GF-D8 (cell line): ENCODE data around the gene CDH19.

Experiments used
- DNase-seq: peaks from one replicate; lab custom pipeline; 2025; lab: John Stamatoyannopoulos, UW

Gene CDH19, protein sequence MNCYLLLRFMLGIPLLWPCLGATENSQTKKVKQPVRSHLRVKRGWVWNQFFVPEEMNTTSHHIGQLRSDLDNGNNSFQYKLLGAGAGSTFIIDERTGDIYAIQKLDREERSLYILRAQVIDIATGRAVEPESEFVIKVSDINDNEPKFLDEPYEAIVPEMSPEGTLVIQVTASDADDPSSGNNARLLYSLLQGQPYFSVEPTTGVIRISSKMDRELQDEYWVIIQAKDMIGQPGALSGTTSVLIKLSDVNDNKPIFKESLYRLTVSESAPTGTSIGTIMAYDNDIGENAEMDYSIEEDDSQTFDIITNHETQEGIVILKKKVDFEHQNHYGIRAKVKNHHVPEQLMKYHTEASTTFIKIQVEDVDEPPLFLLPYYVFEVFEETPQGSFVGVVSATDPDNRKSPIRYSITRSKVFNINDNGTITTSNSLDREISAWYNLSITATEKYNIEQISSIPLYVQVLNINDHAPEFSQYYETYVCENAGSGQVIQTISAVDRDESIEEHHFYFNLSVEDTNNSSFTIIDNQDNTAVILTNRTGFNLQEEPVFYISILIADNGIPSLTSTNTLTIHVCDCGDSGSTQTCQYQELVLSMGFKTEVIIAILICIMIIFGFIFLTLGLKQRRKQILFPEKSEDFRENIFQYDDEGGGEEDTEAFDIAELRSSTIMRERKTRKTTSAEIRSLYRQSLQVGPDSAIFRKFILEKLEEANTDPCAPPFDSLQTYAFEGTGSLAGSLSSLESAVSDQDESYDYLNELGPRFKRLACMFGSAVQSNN

DNA sequence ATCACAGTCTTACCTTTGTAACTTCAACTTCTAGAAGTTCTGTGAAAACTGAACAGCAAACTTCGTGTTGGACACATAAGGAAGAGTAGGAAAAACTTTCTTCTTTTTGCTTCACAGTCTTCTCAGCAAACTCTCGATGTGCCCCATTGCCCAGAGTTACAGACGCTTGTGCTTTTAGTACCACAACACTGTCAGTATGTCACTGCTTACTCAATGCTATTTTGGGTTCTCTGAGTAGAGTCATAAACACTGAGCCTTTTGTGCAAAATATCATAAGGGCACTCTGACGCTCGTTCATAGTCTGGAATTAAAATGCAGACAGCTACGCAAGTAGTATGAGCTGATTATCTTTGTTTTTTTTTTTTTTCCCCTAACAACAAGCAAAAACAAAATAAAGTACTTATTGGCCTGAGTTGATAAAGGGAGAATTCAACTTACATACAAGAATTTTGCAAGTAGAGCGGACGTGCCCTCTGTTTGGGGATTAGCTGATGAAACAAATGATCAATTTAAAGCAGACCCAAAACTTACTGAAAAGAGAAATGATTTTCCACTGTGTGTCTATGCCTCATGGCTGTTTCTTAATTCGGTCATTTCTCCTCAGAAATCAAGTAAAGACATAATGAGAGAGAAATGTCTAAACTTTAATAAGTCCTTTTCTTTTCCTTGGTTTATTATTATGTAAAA lies at the start of gene CDH19:
Gene CDH19, minus strand, starts transcription at position 150 of the 687 bp plus-strand sequence. CDS start 31,886 bp downstream, outside the sequence.
- no peak for DNase-seq

DNA sequence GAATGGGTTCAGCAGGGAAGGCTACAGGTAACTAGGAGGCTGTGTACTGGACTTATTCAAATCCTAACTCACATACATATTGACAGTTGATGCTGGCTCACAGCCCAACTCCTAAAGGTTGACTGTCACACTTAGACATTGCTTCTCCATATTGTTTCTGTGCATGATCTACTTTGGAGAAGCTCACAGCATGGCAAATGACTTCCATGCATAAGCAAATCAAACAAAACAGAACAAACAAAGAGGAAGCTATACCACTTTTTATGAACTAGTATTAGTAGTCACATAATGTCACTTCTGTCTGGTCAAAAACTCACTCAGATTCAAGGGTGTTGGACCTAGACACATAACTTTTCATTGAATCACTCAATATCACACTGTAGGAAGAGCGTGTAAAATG lies 43.8 kb upstream of the CDH19 start:
- no peak for DNase-seq

DNA sequence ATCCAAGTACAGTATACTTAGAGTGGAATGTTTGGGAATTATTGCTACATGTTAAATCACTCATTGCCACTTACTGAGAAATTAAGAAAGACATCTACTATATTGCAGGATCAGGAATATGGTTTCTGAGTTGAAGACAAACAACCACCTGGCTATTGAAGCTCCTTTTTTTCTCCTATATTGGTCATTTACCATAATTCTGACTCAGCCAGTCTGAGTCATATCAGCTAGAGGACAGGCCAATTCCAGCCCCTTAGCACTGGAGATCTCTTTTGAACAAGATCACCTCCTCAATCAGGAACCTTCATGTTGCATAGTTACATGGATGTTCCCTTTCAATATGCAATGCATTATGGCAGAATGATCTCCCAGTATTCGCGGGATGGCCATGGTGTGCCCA lies 42.7 kb upstream of the CDH19 start:
- DNase-seq, result no peak

DNA sequence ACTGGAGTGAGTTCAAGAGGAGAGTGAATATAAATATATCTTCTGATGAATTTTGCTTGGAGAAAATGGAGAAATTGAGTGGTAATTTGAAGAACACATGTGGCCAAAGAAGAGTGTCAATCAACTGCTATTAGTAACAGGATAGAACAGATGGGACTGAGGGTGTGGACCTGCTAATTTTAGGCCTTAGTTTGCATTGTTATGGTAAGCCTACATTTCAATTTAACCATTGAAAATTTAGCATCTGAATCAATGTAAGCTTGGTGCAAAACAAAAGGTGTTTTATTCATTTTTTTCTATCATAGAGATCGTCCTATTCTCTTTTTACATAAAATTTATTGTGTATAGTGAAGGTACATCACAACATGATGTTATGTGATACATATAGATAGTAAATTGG lies 42.1 kb upstream of the CDH19 start:
- no peak for DNase-seq

DNA sequence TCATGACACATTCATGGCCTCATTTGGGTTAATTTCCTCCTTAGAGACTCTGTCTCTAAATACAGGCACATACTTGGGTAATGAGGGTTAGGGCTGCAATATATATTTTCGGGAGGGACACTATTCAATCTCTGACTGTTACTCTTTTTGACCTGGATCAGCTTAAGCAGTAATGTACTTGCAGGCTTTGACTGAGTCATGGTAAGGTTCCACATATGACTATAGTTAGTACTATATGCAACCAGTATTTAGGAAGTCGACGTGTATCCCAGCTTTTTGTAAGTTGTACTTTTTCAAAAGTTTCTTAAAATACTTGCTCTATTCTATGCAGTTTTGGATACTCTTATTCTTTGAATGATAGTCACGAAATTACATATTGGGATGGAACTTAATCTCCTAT lies 37.2 kb upstream of the CDH19 start:
- DNase-seq, result no peak

DNA sequence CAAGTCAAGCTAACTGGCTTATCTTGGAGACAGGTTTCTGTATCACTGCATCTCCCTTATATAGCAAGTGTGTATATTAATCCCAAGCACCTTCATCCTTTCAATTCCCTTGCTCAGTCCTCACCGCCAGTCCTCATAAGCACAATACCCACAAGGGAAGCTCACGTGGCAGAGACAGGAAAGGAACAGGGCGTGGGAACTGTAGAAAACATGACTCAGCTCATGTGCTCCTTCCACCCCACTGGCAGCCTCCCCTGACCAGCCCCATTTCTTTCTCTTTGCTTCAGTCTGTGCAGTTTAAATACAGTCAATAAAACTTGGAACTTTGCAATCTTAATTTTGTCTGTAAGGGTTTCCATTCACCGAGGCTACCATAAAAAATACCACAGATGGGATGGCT lies 36.5 kb upstream of the CDH19 start:
- no peak for DNase-seq

DNA sequence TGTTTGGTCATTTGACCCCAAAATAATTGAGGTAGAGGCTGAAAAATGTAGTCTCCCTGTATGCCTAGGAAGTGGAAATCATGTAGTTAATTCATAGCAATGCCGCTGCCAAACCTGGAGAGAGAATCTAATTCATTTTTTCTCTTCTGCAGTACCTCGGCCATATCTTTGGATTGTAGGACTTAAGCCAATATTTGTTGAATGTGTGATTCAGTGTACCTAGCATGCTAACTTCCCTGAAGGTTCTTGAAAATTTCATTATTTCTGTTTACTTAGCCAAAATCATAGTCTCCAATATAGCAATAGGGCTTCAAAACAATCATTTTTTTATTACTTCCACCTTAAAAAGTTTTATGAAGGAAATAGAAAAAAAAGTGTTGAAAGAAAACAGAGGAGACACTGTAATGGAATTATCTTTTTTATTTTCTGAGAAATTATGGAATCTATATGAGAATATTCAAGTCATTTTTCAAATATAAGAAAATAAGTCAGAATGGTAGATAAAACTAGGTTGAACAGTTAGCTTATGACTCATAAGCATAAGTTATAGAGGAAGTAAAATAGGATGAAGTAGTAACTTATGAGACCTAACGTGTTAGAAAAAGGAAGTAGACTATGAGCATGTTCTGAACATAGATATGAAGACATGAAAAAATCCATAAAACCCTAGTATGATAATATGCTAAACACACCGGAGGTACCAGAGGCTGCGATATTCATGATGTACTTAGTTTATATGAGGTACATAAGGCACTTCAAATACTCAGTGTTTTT lies 35.2 kb upstream of the CDH19 start:
- peak; percentile 10 for DNase-seq

DNA sequence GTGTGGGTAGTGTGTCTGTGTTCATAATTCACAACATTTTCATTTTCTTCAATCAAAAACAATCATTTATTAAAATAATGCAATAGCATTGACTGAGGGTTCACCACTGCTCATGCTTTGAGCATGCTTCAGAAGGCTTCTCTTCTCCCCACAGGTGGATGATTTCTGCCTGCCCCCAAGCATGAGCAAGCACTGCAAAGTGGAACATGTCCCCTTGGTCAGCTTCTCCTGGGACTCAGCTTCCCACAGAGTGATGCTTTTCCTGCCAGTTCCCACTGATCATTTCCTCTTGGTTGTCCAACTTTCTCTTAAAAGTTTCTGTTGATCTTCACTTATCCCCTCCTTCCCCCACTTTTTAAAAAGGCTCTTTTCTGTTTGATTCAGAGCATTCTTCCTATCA lies 31.5 kb upstream of the CDH19 start:
- DNase-seq, result no peak

DNA sequence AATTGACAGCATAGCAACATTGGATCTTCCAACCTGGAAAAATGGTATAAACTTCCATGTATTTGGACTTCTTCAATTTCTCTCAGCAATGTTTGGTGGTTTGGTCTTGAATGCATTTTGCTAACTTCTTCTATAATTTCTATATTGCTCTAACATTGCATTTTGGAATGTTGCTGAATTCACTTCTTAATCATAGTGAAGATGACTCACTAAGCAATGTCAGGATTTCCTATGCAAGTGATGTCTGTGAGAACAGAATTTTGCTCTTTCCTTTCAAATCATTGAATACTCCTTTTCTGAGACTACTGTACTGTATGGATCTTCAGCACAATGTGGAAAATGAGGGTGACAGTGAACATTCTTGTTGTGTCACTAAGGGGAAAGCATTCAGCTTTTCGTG lies 28.9 kb upstream of the CDH19 start:
- no peak for DNase-seq

DNA sequence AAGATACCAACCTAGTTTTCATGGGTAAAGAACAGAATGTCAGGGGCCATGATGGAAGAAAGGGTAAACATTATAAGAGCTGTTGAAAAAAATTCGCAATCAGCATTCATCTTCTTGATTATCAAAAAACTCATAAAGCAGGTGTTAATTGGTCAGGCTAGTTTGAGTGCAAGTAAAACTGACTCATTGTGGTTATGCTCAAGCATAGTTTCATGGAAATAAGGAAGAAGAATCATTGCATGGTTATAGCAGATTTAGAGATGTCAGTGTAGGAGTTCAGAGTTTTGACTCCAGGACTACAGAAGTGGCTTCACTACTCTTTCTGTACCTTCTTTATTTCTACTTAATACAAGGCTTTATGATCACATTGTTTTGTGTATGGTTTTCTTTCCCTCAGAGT lies 26.9 kb upstream of the CDH19 start:
- DNase-seq, result no peak

DNA sequence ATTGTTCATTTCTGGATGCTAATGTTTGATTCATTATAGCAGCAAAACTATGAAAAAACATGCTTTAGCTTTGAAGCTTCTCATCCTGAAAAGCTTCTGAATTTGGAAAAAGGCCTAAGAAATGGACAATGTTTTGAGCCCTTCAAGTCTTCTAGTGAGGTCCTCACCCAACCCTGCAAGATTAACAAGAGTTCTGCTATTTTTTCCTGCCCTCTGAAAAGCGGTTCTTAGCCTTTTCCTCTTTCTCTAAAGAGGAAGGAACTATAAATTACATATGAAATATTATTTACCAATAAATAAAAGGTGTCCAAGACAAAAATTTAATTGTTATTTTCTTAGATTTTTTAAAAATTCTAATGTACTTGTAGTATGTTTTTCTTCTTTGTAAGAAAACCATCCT lies 19.9 kb upstream of the CDH19 start:
- DNase-seq, result no peak

DNA sequence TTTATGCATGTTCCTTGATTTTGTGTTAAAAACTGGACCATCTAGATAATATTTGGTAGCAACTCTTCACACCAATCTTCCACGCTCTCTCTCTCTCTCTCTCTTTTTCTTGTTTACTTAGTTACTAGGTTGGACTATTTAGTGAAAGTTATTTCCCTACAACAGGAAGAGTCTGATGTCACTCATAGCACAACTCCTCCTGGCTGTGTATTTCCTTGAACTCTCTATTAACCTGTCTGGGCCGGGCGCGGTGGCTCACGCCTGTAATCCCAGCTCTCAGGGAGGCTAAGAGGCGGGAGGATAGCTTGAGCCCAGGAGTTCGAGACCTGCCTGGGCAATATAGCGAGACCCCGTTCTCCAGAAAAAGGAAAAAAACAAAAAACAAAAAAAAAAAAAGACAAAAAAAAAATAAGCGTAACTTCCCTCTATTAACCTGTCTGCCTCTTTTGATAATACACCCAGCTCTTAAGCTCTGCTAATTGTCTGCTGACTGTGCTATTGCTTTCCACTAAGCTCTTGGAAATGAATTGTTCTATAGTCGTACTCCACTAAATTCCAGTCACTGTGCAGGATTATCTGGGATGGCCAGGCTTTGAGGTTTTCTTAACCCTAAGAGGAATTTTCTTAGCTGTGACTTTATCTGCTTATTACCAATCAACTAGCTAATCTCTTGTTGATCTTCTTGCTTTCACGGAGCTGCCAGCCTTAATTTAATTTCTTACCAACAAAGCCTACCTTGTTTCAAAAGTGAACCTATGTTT lies 18.1 kb upstream of the CDH19 start:
- no peak for DNase-seq

DNA sequence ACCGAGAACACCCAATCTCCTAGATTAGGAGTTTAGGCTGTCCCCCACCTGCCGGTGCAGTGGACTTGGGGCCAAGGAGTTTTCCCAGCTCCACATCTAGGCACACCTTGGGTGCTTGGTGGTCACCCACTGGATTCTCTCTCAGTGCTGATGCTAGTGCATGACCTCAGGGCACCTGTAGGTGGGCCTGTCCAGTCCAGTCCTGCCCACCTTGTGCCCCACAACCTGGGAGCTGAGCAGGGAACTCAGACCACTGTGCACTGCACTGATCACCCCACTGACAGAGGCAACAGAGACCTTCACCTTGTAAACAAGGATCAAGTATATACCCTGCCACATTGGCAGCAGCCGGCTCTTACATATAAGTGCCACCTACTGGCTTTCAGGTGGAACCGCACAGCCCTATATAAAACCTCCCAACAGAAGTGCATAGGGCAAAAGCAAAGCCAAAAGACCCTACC lies 12.7 kb upstream of the CDH19 start:
- no peak for DNase-seq

DNA sequence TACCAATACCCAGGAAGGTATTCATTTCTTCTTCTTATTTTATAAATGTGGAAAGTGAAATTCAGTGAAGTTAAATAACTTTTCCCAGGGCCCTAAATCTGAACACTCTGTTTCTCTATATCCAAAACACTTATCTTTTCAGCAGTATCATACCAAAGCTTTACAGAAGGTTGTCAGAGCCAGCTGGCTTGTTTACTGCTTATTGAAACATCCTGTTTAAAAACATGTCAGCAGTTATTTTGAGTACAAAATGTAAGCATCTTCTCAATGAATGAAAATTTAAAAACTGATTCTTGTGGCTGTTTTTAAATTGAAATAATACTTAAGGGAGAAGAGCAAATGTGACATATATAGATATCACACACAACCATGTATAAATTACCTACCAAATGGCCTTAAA lies 11.3 kb upstream of the CDH19 start:
- DNase-seq, result no peak

DNA sequence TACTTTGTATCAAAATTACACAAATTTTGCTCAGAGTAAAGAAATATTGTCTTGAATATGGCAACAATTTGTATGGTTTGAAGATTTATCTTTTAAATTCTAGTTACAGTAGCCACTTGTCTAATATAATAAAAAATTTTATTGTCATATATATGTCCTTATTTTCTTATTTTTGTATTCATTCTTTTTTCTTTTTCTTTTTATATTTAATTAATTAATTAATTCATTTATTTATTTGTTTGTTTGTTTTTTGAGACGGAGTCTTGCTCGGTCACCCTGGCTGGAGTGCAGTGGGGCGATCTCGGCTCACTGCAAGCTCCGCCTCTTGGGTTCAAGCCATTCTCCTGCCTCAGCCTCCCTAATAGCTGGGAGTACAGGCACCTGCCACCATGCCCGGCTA lies 3.7 kb upstream of the CDH19 start:
- no peak for DNase-seq

DNA sequence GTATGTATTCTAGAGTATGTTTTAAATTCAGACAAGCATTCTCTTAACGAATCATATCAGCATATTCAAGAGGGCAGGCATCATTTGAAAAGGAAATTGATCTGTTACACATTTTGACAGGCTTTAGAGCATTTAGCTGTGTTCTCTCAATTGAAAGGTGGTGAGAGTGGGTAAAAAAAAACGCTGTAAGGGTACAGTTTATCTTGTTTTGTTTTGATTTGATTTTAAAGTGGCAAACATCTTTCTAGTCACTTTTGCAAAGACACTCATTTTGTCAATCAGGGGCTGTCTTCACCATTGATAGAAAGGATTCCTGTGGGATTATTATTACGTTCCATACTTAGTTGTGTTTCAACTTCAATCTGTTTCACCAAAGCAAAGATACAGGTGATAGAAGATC lies 2.2 kb downstream of the CDH19 start:
- DNase-seq, result no peak

DNA sequence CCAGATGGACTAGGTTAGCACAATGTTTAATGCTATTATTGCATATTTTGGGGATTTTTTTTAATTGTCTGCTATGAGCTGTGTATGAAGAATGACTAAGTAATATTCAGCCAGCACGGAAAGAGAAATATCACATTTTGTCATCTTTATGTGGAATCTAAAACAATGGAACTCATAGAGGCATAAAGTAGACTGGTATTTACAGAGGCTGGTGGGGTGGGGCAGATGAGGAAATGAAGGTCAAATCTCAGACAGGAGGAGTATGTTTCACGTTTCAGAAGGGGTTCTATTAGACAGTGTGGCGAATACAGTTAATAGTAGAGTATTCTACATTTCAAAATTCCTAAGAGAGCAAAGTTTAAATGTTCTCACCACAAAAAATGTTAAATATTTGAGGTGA lies 4.7 kb downstream of the CDH19 start:
- DNase-seq, result no peak

DNA sequence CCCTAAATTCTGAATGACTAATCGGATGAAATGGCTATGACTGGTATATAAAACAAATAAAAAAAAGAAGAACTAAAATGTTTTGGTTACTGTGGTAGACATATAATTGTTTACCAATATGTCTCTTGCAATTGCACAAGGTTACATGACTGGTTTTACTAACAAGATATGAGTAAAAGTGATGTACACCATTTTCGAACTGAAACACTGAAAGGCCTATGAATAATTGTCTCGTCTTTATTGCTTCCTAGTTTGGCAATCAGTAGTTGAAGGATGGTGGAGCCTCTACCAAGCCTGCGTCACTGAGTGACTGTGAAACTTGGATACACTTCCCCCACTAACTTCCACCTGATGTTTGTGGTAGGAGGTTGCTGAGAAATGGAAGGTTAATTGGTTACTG lies 16.5 kb downstream of the CDH19 start:
- no peak for DNase-seq

DNA sequence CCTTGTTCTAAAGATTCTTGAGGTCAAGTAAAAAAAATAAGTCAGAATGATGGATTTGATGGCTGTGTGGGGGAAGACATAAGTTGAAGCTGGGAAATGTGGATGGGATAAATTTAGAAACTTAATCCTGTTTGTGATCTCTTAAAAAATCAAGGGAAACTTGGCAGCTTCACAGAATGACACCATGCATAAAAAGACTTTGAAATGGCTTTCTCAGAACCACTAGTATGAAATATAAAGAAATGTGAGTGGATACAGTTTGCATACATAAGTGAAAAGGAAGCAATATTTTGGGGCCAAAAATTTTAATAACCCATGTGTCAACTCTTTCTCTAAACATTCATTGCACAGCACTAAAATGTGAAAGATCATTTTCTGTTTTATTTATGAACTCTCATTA lies 21.7 kb downstream of the CDH19 start:
- no peak for DNase-seq

DNA sequence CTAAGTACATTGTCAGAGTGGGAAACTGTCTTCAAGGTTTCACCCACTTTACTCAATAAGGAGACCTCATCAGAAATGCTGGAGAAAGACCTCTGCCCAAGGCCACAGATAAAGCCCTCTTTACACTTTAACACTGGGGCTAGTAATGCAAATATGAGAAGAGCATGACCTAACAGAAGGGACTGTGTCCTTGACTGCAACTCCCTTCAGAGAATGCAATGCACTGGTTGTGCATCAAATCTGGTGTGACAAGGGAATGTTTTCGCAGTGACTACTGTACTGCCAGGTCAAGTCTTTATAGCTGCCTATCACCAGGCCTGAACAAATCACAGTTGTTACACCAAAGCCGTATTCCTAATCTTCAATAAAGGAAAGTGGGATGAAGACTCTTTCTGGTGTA lies 28.6 kb downstream of the CDH19 start:
- no peak for DNase-seq

DNA sequence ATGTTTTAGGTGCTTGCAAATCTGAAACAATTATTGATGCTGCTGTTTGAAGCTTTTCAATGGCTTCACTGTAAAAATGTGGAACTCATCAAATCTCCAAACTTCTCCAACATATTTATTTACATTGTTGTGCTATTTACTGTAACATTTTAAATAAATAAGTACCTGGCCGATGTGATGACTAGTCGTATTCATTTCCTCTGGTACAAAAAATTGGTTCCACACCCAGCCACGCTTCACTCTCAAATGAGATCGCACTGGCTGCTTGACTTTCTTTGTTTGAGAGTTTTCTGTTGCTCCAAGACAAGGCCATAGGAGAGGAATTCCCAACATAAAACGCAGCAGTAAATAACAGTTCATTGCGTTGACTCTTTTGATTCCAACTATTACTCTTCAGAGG lies 32.0 kb downstream of the CDH19 start:
- no peak for DNase-seq
